Esophagus muscularis mucosa (tissue), 4 donors: Measurements from ENCODE around the gene RBMS1.

Experiments used
- CTCF ChIP-seq, 3 experiments: fragments of 200-600 bp in 2 of 3; fragments of 450-650 bp in 1 of 3; sonication (generic) in 2 of 3; IDR thresholded peaks; one replicate each; pipeline ENCODE4 v1.5.1; 2017 to 2019; ENCODE audit warnings: antibody characterized with exemption in 3 of 3, mild to moderate bottlenecking in 2 of 3, moderate library complexity in 1 of 3
- EP300 ChIP-seq: sonication (generic); formaldehyde crosslinking; IDR thresholded peaks from one replicate; pipeline ENCODE4 v1.6.1; 2017; ENCODE audit warnings: antibody characterized with exemption
- POLR2A ChIP-seq: fragments of 450-650 bp; IDR thresholded peaks from one replicate; pipeline ENCODE4 v1.6.1; 2017; ENCODE audit warnings: antibody characterized with exemption, moderate library complexity, mild to moderate bottlenecking, low read depth

DNA sequence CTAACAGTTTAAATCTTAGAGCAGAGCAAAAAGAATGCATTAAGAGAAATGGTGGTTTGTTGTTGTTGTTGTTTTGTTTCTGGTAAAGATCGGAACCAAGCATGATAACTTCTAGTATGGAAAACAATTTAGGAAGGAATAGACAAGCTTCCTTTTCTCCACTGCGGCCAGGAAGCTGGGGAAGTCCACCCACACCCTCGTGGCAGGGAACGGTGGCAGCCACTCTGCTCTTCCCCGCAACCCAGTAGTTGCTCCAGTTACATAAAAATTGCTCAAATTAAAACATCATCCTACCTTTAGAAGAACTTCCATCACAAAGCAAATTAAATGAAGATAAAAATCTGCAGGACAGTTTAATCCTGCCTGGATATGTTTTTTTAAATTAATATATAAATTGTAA lies 113.0 kb downstream of the RBMS1 start:
- TF ChIP-seq CTCF (IDR thresholded peaks at IDR 0.05), result no peak
- TF ChIP-seq EP300, result no peak
- no peak for TF ChIP-seq POLR2A
